Thyroid gland (tissue), 4 donors: ENCODE measurements around the gene ZP3.

ENCODE experiments used
- POLR2A ChIP-seq, 2 donors: fragments of 450-650 bp; IDR thresholded peaks; one replicate each; pipeline ENCODE4 v1.6.1; 2017; ENCODE audit warnings: antibody characterized with exemption in 2 of 2, mild to moderate bottlenecking in 2 of 2, moderate library complexity in 1 of 2
- TF ChIP-seq, protein P1 (sequence below), 6 experiments: fragments of 200-600 bp in 3 of 6; fragments of 450-650 bp in 3 of 6; sonication (generic) in 3 of 6; IDR thresholded peaks; one replicate each; pipeline ENCODE4 v1.5.1; 2016 to 2019; ENCODE audit warnings: antibody characterized with exemption in 6 of 6, mild to moderate bottlenecking in 2 of 6, inconsistent platforms in 1 of 6, moderate library complexity in 1 of 6

DNA sequence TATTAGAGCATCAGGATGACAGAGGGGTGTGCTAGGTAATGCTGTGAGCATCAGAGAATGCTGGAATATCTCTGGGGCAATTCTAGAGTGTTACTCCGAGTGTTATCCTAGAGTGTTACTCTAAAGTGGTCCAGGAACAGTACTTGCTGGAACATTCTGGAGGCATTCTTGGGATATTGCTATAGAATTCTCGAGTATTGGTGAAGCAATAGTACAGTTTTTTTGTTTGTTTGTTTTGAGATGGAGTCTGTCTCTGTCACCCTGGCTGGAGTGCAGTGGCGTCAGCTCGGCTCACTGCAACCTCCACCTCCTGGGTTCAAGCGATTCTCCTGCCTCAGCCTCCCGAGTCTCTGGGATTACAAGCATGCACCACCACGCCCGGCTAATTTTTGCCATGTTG, 27.9 kb upstream of the ZP3 start:
- TF ChIP-seq, protein P1, sequence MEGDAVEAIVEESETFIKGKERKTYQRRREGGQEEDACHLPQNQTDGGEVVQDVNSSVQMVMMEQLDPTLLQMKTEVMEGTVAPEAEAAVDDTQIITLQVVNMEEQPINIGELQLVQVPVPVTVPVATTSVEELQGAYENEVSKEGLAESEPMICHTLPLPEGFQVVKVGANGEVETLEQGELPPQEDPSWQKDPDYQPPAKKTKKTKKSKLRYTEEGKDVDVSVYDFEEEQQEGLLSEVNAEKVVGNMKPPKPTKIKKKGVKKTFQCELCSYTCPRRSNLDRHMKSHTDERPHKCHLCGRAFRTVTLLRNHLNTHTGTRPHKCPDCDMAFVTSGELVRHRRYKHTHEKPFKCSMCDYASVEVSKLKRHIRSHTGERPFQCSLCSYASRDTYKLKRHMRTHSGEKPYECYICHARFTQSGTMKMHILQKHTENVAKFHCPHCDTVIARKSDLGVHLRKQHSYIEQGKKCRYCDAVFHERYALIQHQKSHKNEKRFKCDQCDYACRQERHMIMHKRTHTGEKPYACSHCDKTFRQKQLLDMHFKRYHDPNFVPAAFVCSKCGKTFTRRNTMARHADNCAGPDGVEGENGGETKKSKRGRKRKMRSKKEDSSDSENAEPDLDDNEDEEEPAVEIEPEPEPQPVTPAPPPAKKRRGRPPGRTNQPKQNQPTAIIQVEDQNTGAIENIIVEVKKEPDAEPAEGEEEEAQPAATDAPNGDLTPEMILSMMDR (IDR thresholded peaks at IDR 0.05) = no peak
- no peak for TF ChIP-seq POLR2A (IDR thresholded peaks at IDR 0.05)
